HG02588 (cell line): ENCODE data around the gene EIF2B5.
A peak's percentile ranks its signal among the peaks of the same experiment; 100 is the strongest.
"Not testable (repeated sequence)": the region's sequence is repeated elsewhere in the genome, so short reads cannot be mapped to it uniquely, and the experiment has no call there.

ENCODE experiments used
- ATAC-seq: cut with Tn5 transposase; IDR thresholded peaks from one replicate; pipeline ENCODE4 v1.9.1; 2021; ENCODE audit warnings: mild to moderate bottlenecking, moderate library complexity; ENCODE audit not compliant: unreplicated experiment

EIF2B5 gene

GRCh38 chr3:184135149-184135910, at the start of gene EIF2B5:
TSS of gene EIF2B5 (plus strand) at chr3:184135358. CDS start at chr3:184135386, 28 bp downstream.
- peak; percentile 88 for ATAC-seq

DNA sequence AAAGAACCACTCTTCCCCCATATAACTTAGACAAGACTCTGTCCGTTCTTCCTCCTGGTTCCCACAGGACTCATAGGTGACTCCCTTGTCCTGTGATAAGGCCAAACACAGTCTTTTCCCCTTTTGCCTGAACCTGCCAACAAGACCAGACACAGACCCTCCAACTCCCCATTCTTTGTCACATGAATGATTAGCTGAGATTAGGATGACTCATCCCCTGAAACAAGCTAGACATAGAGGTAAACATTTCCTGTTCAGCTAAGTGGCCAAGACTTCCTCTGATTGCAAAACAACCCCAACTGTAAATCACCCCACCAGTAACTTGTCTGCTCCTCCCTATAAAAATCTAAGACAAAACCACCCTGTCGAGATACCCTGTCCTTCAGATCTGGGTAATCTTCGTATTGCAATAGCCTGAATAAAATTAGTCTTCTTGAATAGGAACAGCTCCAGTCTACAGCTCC, 49.7 kb upstream of the EIF2B5 start:
- ATAC-seq: no peak

- ATAC-seq: no peak
These were observed 43.0 kb upstream of the EIF2B5 start for GRCh38 chr3:184092199-184092598.

GRCh38 chr3:184096811-184097383, 38.3 kb upstream of the EIF2B5 start, which contains the start of gene HTR3E:
TSS of gene HTR3E (plus strand) at chr3:184097064. CDS start at chr3:184097530, 466 bp downstream.
- no peak for ATAC-seq

DNA sequence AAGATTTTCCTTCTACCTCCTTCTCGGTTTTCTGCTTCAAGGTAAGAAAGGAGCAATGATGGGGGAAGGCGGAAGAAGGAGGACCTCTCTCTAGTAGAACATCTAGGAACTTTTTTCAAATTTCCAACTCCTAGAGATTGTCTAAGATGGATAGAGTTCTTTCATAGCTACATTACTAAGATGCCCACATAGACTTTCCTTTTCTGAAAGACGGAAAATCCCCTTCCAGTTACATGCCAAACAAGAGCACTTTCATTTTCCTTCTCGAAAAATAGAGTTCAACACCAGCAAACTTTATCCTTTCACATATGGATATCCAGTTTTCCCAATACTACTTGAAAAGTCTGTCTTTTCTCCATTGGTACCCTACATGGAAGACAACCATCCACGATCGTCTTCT, 37.6 kb upstream of the EIF2B5 start:
- no peak for ATAC-seq

DNA sequence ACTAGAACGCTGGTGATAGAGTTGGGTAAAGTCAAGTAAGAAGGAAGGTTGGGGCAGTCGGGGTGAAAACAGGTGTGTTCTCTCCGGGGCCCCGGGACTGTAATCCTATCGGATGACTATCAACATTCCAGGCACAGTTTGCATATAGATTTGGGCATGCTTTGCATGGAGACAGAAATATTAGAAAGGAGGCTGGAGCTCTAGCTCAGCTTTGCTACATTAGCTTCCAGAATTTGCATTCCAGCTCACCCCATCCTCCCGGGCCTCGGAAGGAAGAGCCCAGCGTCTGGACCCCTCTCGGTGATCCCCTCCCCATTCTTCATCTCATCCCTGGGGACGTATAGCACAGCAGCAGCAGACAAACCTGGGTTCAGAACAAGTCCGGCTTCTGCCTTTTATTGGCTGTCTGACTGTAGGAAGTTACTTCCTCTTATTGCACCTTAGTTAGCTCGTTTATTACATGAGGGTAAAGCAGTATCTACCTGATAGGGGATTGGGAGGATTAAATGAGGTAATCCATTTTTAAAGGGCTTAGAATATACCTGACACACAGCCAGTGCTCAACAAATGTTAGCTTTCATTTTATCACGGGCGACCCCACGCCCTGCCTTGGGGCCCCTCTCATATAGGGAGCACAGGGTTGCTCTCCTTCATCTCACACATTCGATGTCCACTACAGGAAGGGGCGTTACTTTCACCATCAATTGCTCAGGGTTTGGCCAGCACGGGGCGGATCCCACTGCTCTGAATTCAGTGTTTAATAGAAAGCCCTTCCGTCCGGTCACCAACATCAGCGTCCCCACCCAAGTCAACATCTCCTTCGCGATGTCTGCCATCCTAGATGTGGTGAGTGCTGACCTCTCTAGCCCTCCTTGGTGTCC, 35.1 kb upstream of the EIF2B5 start:
- ATAC-seq: no peak

DNA sequence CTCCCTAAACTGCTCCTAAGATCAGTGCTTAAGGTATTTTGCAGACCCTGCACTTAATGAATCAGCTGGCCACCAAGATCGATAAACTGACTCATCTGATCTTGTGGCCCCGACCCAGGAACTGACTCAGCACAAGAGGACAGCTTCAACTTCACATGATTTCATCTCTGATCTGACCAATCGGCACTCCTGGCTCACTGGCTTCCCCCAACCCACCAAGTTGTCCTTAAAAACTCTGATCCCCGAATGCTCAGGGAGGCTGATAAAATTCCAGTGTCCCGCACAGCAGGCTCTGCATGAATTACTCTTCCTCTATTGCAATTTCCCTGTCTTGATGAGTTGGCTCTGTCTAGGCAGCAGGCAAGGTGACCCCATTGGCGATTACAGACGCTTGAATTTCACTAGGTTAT, 24.8 kb upstream of the EIF2B5 start:
- ATAC-seq: no peak

DNA sequence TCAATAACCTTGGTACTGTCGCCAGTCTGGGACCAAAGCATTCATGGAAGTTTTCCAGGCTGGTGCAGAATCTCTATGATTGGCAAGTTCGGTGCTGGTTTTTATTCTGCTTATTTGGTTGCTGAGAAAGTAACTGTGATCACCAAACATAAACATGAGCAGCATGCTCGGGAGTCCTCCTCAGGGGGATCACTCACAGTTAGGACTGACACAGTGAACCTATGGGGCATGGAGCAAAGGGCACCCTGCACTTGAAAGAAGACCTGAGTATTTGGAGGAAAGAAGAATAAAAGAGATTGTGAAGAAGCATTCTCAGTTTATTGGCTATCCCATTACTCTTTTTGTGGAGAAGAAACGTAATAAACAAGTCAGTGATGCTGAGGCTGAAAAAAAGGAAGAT, 19.1 kb upstream of the EIF2B5 start:
- ATAC-seq: no peak

- ATAC-seq: no peak
These were observed 17.5 kb upstream of the EIF2B5 start for GRCh38 chr3:184117636-184118035.

DNA sequence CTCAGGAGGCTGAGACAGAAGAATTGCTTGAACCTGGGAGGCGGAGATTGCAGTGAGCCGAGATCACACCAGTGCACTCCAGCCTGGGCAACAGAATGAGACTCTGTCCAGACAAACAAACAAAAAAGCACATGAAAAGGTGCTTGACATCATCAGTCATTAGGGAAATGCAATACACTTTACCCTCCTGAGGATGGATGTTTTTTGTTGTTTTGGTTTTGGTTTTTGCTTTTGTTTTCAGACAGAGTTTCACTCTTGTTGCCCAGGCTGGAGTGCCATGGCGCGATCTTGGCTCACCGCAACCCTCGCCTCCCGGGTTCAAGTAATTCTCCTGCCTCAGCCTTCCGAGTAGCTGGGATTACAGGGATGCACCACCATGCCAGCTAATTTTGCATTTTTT, 14.1 kb upstream of the EIF2B5 start:
- not testable (repeated sequence) for ATAC-seq

- no peak for ATAC-seq
These were observed 9.2 kb upstream of the EIF2B5 start for GRCh38 chr3:184126006-184126405.

DNA sequence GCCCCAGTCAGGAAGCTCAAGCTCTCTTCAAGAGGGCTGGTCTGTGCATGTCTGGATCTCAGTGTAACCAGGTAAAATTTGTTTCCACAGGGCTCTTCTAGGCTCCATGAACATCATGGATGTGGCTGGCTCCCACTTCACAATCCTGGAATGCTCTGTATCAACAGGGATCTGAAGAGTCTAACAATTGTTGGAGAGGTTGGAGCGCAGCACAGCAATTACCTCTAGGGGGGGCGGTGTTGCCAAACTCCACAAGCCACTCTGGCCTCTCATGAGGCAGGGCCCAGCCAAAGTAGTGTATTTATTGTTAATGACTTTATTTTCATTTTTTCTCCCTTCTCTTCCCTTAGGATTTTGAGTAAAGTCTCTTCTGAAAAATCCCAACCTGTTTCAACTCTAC, 6.1 kb upstream of the EIF2B5 start:
- no peak for ATAC-seq

- no peak for ATAC-seq
These were observed 2.2 kb upstream of the EIF2B5 start for GRCh38 chr3:184132945-184133344.

GRCh38 chr3:184133840-184134745, 1.1 kb upstream of the EIF2B5 start:
- ATAC-seq: no peak

DNA sequence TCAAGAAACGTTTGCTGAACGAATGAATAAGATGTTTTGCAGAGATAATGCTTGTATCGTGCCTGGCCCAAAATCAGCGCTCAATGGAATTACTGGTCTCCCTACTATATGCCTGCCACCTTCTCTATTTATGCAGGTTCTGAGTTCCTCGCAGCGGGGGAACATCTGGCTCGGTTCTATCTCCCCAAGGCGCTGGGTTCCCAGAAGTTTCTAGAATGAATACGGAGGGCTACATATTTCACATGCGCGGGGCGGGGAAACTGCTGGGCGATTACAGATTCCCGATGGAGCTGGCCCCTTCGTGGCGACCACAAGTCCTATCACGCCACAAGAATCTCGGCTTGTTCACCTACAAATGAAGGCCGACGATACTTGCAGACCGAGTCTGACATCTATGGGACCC, 411 bp upstream of the EIF2B5 start:
- ATAC-seq: peak; percentile 3

GRCh38 chr3:184135911-184136260, 728 bp downstream of the EIF2B5 start:
- ATAC-seq: no peak

DNA sequence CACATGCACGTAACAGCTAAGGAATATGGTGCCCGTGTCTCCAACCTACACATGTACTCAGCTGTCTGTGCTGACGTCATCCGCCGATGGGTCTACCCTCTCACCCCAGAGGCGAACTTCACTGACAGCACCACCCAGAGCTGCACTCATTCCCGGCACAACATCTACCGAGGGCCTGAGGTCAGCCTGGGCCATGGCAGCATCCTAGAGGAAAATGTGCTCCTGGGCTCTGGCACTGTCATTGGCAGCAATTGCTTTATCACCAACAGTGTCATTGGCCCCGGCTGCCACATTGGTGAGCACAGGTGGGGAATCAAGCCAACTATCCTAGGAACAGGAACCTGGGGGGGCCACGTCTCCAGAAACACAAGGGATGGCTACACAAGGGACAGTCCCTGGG, 5.3 kb downstream of the EIF2B5 start:
- ATAC-seq: no peak

DNA sequence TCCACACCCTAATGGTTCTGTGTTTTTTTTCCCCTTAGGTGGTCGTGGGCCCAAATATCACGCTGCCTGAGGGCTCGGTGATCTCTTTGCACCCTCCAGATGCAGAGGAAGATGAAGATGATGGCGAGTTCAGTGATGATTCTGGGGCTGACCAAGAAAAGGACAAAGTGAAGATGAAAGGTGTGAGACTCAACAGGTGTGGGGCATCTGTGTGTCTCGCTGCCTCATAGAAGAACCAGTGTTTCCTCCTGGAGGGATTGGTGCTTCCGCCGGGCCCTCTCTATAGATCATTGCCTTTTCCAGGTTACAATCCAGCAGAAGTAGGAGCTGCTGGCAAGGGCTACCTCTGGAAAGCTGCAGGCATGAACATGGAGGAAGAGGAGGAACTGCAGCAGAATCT, 7.0 kb downstream of the EIF2B5 start:
- no peak for ATAC-seq

GRCh38 chr3:184143327-184143726, 8.2 kb downstream of the EIF2B5 start:
- no peak for ATAC-seq

DNA sequence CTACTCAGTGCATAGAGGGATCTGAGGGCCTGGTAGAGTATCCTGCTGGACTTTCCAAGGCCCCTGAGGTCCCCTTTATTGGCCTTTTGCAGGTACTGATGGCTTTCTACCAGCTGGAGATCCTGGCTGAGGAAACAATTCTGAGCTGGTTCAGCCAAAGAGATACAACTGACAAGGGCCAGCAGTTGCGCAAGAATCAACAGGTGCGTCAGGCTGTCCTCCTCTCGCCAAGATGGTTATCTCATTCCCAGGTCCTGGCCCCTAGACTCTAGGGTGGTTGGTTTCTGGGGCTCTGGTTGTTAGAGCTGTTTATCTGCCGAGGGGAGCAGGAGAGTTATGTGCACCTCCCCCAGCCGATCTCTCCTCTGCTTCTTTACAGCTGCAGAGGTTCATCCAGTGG, 9.3 kb downstream of the EIF2B5 start:
- ATAC-seq: no peak

DNA sequence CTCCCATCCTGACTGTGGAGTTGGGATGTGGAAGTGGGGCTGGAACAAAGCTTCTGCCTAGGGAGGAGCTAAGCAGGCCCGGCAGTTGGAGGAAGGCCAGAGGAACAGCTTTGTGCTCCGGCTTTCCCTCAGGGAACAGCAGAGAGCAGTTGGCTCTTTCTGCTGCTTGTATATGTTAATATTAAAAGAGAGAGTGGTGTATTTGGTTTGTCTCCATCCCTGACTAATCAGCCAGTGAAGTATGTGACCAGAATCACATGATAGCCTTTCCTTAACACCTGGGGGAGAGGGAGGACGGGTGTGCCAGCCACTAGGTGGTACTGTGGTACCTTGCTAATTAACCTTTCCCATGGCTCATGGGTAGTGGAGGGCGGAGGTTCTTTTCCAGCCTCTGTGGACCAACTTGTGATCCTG, 10.0 kb downstream of the EIF2B5 start:
- ATAC-seq: no peak
